IMR-90 (cell line): Measurements from ENCODE around the gene USP26. TPM values are rescaled to one million over a fixed set of nuclear protein-coding genes. Genes with fewer than 3 reads are reported as not detected.

Experiments used
- ATAC-seq: fragments of 200-7000 bp; cut with Tn5 transposase; 2 replicates; pipeline ENCODE4 v1.9.1; 2020; ENCODE audit warnings: low read depth, mild to moderate bottlenecking, moderate library complexity
- BruUV-seq: library from RNA; stranded (reverse); fragments of 400-500 nt; replicated peaks from 2 replicates; lab custom pipeline; 2021; lab: Mats Ljungman, UMichigan
- CTCF ChIA-PET: fragments of 300-600 bp; formaldehyde crosslinking; extraction: SDS; loops from one replicate; lab custom pipeline; 2021; ENCODE audit warnings: antibody characterized with exemption; lab: Yijun Ruan, JAX
- POLR2A ChIA-PET: fragments of 300-600 bp; sonication (Branson Sonifier 250); formaldehyde crosslinking; loops from one replicate; lab custom pipeline; 2022; ENCODE audit warnings: antibody characterized with exemption; ENCODE audit not compliant: unreplicated experiment; lab: Charles Lee
- DNase-seq: peaks from one replicate; pipeline ENCODE4 v3.0.0; 2013
- H2AFZ ChIP-seq: replicated peaks from 2 replicates; pipeline ENCODE3; 2013; ENCODE audit warnings: low read length, mild to moderate bottlenecking; ENCODE audit not compliant: poor library complexity
- H2AK5ac ChIP-seq: 2 replicates; pipeline ENCODE4 v1.6.1; 2013; ENCODE audit warnings: low read depth, low read length, inconsistent platforms
- H2AK9ac ChIP-seq: replicated peaks from 2 replicates; pipeline ENCODE3; 2013; ENCODE audit warnings: mild to moderate bottlenecking, low read depth, low read length, moderate library complexity; ENCODE audit not compliant: poor library complexity
- H2BK120ac ChIP-seq: 2 replicates; pipeline ENCODE4 v1.6.1; 2013; ENCODE audit warnings: low read depth, low read length, inconsistent platforms
- H2BK15ac ChIP-seq: 3 replicates; pipeline ENCODE4 v1.6.1; 2013; ENCODE audit warnings: low read depth, low read length, inconsistent platforms
- H2BK20ac ChIP-seq: 2 replicates; pipeline ENCODE4 v1.6.1; 2013; ENCODE audit warnings: low read depth, mild to moderate bottlenecking, inconsistent platforms, low read length, moderate library complexity
- H2BK5ac ChIP-seq: 2 replicates; pipeline ENCODE4 v1.6.1; 2013; ENCODE audit warnings: mild to moderate bottlenecking, low read depth, low read length, inconsistent platforms; ENCODE audit not compliant: poor library complexity, severe bottlenecking
- H3K14ac ChIP-seq: replicated peaks from 2 replicates; pipeline ENCODE4 v1.6.1; 2013; ENCODE audit warnings: low read depth, low read length, inconsistent platforms
- H3K18ac ChIP-seq: 2 replicates; pipeline ENCODE4 v1.6.1; 2013; ENCODE audit warnings: low read depth, low read length, control low read depth
- H3K23ac ChIP-seq: 2 replicates; pipeline ENCODE4 v1.6.1; 2013; ENCODE audit warnings: low read depth, low read length, inconsistent platforms
- H3K27ac ChIP-seq: 2 replicates; pipeline ENCODE4 v1.5.1; 2013; ENCODE audit warnings: mild to moderate bottlenecking, control low read depth, low read length; ENCODE audit not compliant: insufficient read depth
- H3K27me3 ChIP-seq: 2 replicates; pipeline ENCODE4 v1.6.1; 2013; ENCODE audit warnings: low read length; ENCODE audit not compliant: control insufficient read depth, insufficient read depth
- H3K36me3 ChIP-seq: 2 replicates; pipeline ENCODE4 v1.6.1; 2013; ENCODE audit warnings: low read length, mixed read lengths; ENCODE audit not compliant: control insufficient read depth, insufficient read depth
- H3K4ac ChIP-seq: 2 replicates; pipeline ENCODE4 v1.6.1; 2013; ENCODE audit warnings: low read depth, low read length, inconsistent platforms
- H3K4me1 ChIP-seq: 2 replicates; pipeline ENCODE4 v1.6.1; 2013; ENCODE audit warnings: low read length, mixed read lengths; ENCODE audit not compliant: control insufficient read depth, insufficient read depth
- H3K4me2 ChIP-seq: 2 replicates; pipeline ENCODE4 v1.6.1; 2013; ENCODE audit warnings: low read depth, mild to moderate bottlenecking, control low read depth, low read length, moderate library complexity
- H3K4me3 ChIP-seq: 2 replicates; pipeline ENCODE4 v1.5.1; 2013; ENCODE audit warnings: low read depth, mild to moderate bottlenecking, control low read depth, low read length, moderate library complexity; ENCODE audit not compliant: insufficient read depth
- H3K56ac ChIP-seq: 2 replicates; pipeline ENCODE4 v1.6.1; 2013; ENCODE audit warnings: low read length, inconsistent platforms; ENCODE audit not compliant: insufficient read depth; ENCODE audit errors: extremely low read depth
- H3K79me1 ChIP-seq, 2 experiments: 2 replicates each; pipeline ENCODE4 v1.6.1; 2013; ENCODE audit warnings: low read length in 2 of 2, inconsistent platforms in 1 of 2, low read depth in 1 of 2
- H3K9ac ChIP-seq: 2 replicates; pipeline ENCODE4 v1.6.1; 2013; ENCODE audit warnings: low read depth, low read length, control low read depth
- H3K9me1 ChIP-seq: 2 replicates; pipeline ENCODE4 v1.6.1; 2013; ENCODE audit warnings: low read length, inconsistent platforms; ENCODE audit not compliant: insufficient read depth
- H3K9me3 ChIP-seq: 2 replicates; pipeline ENCODE4 v1.6.1; 2013; ENCODE audit warnings: low read length; ENCODE audit not compliant: control insufficient read depth, insufficient read depth
- H4K20me1 ChIP-seq: 2 replicates; pipeline ENCODE4 v1.6.1; 2013; ENCODE audit warnings: low read length, inconsistent platforms; ENCODE audit not compliant: insufficient read depth
- H4K5ac ChIP-seq: 2 replicates; pipeline ENCODE4 v1.6.1; 2013; ENCODE audit warnings: mild to moderate bottlenecking, low read depth, low read length, control low read depth
- H4K8ac ChIP-seq, 2 experiments: 2 replicates each; pipeline ENCODE4 v1.6.1; 2013; ENCODE audit warnings: low read depth in 2 of 2, low read length in 2 of 2, control low read depth in 1 of 2, inconsistent platforms in 1 of 2
- H4K91ac ChIP-seq: 2 replicates; pipeline ENCODE4 v1.6.1; 2013; ENCODE audit warnings: low read depth, low read length, inconsistent platforms; ENCODE audit not compliant: insufficient read depth
- BHLHE40 ChIP-seq: fragments of 150-350 bp; IDR thresholded peaks from 2 replicates; pipeline ENCODE4 v1.6.1; 2016; ENCODE audit warnings: mild to moderate bottlenecking, low read depth, low read length
- RCOR1 ChIP-seq: IDR thresholded peaks from 2 replicates; pipeline ENCODE4 v1.6.1; 2012; ENCODE audit warnings: mild to moderate bottlenecking, low read length, improper control_type of control experiment; ENCODE audit not compliant: insufficient replicate concordance
- dilution Hi-C: fragments of 300-500 bp; cut with HindIII; formaldehyde crosslinking; loops from one replicate; pipeline ENCODE4 v1.14.3; 2018; ENCODE audit warnings: low sequenced_read_pairs; ENCODE audit not compliant: unreplicated experiment
- in situ Hi-C: fragments of 300-500 bp; cut with MboI; formaldehyde crosslinking; loops from 3 replicates; pipeline ENCODE4 v1.14.3; 2019; ENCODE audit warnings: low sequenced_read_pairs, inconsistent platforms, mixed read lengths
- intact Hi-C: fragments of 100-400 bp; cut with micrococcal nuclease; formaldehyde crosslinking; loops from 2 replicates; pipeline ENCODE4 v1.10.0; 2022
- polyA plus RNA-seq, 3 experiments: library from polyadenylated mRNA; depleted of rRNA; stranded (reverse); fragments of >200 nt; gene quantifications; 2 replicates each; pipeline ENCODE4 v1.2.3, GENCODE V29; 2012; ENCODE audit warnings: low replicate concordance in 1 of 3
- total RNA-seq: library from RNA; depleted of rRNA; stranded (reverse); fragments of >200 nt; gene quantifications from 2 replicates; pipeline ENCODE4 v1.2.3, GENCODE V29; 2012

USP26 gene
- total and polyA plus RNA-seq, 2 of the 4 experiments (the other 2 are of a cell fraction), result not detected

DNA sequence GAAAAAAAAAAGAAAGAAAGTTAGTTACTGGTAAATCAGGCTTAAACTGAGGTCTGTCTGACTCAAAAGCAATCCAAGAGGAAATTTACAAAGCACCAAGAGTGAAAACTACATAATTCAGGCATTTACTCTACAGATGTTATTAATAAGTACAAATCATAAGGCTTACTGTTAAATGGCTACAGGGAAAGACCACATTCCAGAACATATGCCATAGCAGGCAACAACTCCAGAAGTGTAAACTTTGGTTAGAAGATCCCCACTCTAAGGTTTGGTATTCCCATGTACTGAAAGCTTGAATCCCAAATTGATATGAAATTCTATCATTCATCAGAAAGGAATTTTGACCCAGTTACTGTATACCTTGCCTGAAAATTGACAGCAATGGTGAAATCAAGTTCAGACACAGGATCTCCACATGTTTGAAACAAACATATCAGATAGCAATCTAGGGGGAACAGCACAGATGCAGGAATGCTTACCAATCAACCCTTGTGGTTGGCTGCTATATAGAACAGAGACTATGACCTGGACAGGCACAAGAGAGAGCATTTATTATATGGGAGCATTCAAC, 6.6 kb downstream of the USP26 start:
- H3K4ac ChIP-seq, result no peak overlapping the region
- no peak overlapping the region for H2BK15ac ChIP-seq
- H3K9me1 ChIP-seq, result no peaks in the 10 kb centered on the region
- no peaks in the 10 kb centered on the region for H3K9me3 ChIP-seq
- no peak overlapping the region for H3K23ac ChIP-seq
- H3K27ac ChIP-seq, result no peak overlapping the region
- ChIA-PET CTCF (no interaction called here), POLR2A (no interaction called here)
- no peak overlapping the region for H2AK5ac ChIP-seq
- H4K91ac ChIP-seq, result no peak overlapping the region
- no peak overlapping the region for H3K4me2 ChIP-seq
- H2AK9ac ChIP-seq, result no peak overlapping the region
- H3K14ac ChIP-seq, result no peak overlapping the region
- H2AFZ ChIP-seq, result no peak overlapping the region
- H3K18ac ChIP-seq, result no peak overlapping the region
- H2BK120ac ChIP-seq, result no peak overlapping the region
- intact Hi-C loops (no loop called here), dilution Hi-C loops (no loop called here), in situ Hi-C loops (no loop called here)
- H3K9ac ChIP-seq, result no peak overlapping the region
- H3K36me3 ChIP-seq, result no peaks in the 10 kb centered on the region
- H3K4me3 ChIP-seq, result no peak overlapping the region
- H3K27me3 ChIP-seq, result peaks cover 1% of the 10 kb centered on the region; the same call in 1 of the 2 replicates
- no peak overlapping the region for H3K56ac ChIP-seq
- no peak overlapping the region for H4K5ac ChIP-seq
- H3K79me1 ChIP-seq, result no peaks in the 10 kb centered on the region
- TF ChIP-seq RCOR1 (no peak), BHLHE40 (no peak)
- no peak for ATAC-seq
- BruUV-seq, result no TSS peak
- no peaks in the 10 kb centered on the region for H3K4me1 ChIP-seq
- no peak overlapping the region for H2BK20ac ChIP-seq
- no peak overlapping the region for H2BK5ac ChIP-seq
- H4K20me1 ChIP-seq, result no peaks in the 10 kb centered on the region
- no peak for DNase-seq
- no peak overlapping the region for H4K8ac ChIP-seq
